ENCODE results near the gene EPB41.
A peak's percentile ranks its signal among the peaks of the same experiment; 100 is the strongest.
"Not testable (repeated sequence)": the region's sequence is repeated elsewhere in the genome, so short reads cannot be mapped to it uniquely, and the experiment has no call there.

EPB41 gene

GRCh38 chr1:28914228-28915030 is at the start of gene EPB41:
EPB41 (plus strand) TSS chr1:28914569; CDS start chr1:28987438, 72,869 bp downstream.
- Mint-ChIP-seq H3K4me1 (peaks cover 51% of the 10 kb centered on the region), H3K27me3 (no peaks in the 10 kb centered on the region), H3K4me3 (peak within 1 kb of the TSS; percentile 93)

GRCh38 chr1:28864695-28865094 is 49.7 kb upstream of the EPB41 start:
- H3K36me3 Mint-ChIP-seq (ENCODE audit: low read depth): no peaks in the 10 kb centered on the region
- ATAC-seq: no peak
- no peaks in the 10 kb centered on the region for H3K27me3 Mint-ChIP-seq
- no peak overlapping the region for H3K4me3 Mint-ChIP-seq
- H3K9me3 Mint-ChIP-seq: no peaks in the 10 kb centered on the region
- no peak for DNase-seq
- no peaks in the 10 kb centered on the region for H3K4me1 Mint-ChIP-seq
- no peak overlapping the region for H3K27ac Mint-ChIP-seq

More at GRCh38 chr1:28914228-28915030, at the start of gene EPB41:
- no peaks in the 10 kb centered on the region for H3K9me3 Mint-ChIP-seq
- H3K27ac Mint-ChIP-seq: peak within 1 kb of the TSS; percentile 91
- no peaks in the 10 kb centered on the region for H3K36me3 Mint-ChIP-seq (ENCODE audit: low read depth)
- ATAC-seq: peak; percentile 90
- peak; percentile 93 for DNase-seq

- Mint-ChIP-seq H3K4me3 (no peak overlapping the region), H3K27me3 (no peaks in the 10 kb centered on the region), H3K9me3 (no peaks in the 10 kb centered on the region), H3K36me3 (ENCODE audit: low read depth) (no peaks in the 10 kb centered on the region), H3K27ac (no peak overlapping the region), H3K4me1 (no peaks in the 10 kb centered on the region)
- ATAC-seq: no peak
- DNase-seq: no peak
Observed at GRCh38 chr1:28865997-28866650, 48.2 kb upstream of the EPB41 start.

DNA sequence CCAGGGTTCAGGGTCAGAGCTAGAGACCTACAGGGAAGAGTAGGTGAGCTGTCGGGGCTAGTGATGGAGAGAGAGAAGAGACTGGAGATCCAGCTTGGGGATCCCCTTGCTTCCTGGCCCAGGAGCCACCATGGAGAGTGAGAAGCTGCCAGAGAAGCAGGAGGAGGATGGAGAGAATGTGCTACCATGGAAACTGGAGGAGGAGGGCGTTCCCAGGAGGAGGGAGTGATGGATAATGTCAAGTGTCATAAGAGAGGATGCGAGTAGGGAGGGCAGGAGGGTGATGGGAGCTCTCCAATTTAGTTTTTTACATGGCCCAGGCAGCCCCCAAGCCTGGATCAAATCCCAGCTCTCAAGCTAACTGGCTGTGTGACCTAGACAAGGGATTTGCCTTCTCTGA is 46.5 kb upstream of the EPB41 start:
- Mint-ChIP-seq H3K27me3 (peaks cover 1% of the 10 kb centered on the region), H3K4me1 (no peaks in the 10 kb centered on the region), H3K4me3 (no peak overlapping the region), H3K27ac (no peak overlapping the region), H3K36me3 (ENCODE audit: low read depth) (no peaks in the 10 kb centered on the region), H3K9me3 (no peaks in the 10 kb centered on the region)
- DNase-seq: no peak
- ATAC-seq: no peak

DNA sequence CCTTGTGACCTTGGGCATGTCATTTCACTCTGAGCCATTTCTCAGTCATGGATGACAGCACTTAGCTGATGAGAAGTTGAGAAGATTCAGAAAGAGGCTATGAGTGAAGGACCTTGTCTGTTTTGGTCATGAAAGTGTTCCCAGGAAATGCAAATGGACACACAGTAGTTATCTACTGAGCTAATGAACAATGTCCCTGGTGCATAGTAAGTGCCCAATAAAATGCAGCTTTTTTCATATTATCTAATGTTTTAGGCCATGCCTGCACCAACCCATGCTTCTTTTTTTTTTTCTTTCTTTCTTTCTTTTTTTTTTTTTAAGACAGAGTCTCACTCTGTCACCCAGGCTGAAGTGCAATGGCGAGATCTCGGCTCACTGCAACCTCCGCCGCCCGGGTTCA is 44.4 kb upstream of the EPB41 start:
- Mint-ChIP-seq H3K4me3 (no peak overlapping the region), H3K9me3 (no peaks in the 10 kb centered on the region), H3K27ac (no peak overlapping the region), H3K36me3 (ENCODE audit: low read depth) (no peaks in the 10 kb centered on the region), H3K4me1 (no peaks in the 10 kb centered on the region), H3K27me3 (peaks cover 3% of the 10 kb centered on the region)
- no peak for ATAC-seq
- no peak for DNase-seq

DNA sequence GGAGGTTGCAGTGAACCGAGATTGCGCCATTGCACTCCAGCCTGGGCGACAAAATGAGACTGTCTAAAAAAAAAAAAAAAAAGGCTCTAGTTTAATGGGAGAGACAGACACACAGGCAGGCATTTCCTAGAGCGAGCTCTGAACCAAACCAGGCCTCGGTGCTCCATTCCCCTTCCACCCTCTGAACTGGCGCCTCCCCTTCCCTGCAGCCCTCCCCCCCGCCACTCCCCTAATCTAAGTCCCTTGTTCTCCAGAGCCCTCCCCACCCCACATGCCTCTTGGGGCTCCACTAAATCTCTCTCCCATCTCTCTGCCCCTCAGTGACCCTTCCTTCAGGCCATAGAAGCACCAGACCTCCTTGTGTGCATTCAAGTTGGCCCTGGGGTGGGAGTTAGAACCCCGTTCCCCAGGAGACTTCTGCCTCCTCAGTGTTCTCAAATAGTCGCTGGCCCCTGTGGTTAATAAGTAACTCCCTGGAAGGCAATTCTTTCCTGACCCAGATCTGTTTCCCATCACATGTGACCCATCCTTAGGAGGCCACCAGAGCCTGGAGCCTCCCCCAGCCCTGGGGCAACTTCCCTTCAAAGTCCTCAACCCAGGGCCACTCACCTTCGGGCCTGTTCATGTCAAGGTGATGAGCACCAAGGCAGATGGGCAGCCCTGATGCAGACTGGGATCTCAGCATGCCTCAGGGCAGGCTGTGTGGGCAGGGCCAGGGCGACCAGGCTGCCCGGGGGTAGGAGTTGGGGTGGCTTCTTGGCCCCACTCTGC is 42.6 kb upstream of the EPB41 start:
- Mint-ChIP-seq H3K27ac (no peak overlapping the region), H3K4me1 (peaks cover under 1% of the 10 kb centered on the region), H3K27me3 (peaks cover 8% of the 10 kb centered on the region), H3K9me3 (no peaks in the 10 kb centered on the region), H3K4me3 (no peak overlapping the region), H3K36me3 (ENCODE audit: low read depth) (no peaks in the 10 kb centered on the region)
- no peak for ATAC-seq
- no peak for DNase-seq

DNA sequence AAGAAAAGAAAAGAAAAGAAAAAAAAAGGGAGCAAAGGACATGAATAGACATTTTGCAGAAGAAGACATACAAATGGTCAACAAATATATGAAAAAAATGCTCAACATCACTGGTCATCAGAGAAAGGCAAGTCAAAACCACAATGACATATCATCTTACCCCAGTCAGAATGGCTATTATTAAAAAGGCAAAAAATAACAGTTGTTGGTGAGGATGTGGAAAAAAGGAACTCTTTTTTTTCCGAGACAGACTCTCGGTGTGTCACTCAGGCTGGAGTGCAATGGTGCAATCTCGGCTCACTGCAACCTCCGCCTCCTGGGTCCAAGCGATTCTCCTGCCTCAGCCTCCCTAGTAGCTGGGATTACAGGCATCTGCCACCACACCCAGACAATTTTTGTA is 39.2 kb upstream of the EPB41 start:
- ATAC-seq; H3K27me3 Mint-ChIP-seq; DNase-seq; H3K4me1 Mint-ChIP-seq; H3K9me3 Mint-ChIP-seq; H3K36me3 Mint-ChIP-seq (ENCODE audit: low read depth); H3K4me3 Mint-ChIP-seq; H3K27ac Mint-ChIP-seq: not testable (repeated sequence)

DNA sequence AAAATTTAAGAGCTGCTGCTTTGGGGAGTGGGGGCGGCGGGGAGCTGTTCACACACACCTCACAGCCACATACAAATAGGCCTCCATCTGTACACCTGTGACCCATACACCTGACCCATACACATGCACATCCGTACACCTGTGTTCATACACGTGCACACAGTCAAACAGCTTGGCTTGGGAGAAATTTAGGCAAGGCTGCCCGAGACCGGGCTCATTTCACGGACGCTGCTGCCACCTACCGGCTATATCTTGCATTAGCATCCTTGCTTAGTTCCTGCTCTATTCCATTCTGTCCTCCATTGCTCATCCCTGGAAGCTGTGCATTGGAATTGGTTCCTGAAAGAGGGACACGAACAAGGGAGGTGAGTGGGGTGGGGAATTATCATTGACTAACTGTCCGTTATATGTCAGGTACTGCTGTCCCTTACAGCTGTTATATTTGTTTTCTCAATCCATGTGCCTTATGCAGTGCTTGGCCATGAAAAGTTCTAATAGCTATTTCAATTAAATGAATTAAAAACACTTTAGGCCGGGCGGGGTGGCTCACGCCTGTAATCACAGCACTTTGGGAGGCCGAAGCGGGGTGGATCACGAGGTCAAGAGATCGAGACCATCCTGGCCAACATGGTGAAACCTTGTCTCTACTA is 37.1 kb upstream of the EPB41 start:
- Mint-ChIP-seq H3K4me3 (no peak overlapping the region), H3K4me1 (peaks cover 10% of the 10 kb centered on the region), H3K36me3 (ENCODE audit: low read depth) (no peaks in the 10 kb centered on the region), H3K27me3 (peaks cover 7% of the 10 kb centered on the region), H3K9me3 (no peaks in the 10 kb centered on the region), H3K27ac (no peak overlapping the region)
- DNase-seq: peak; percentile 78
- ATAC-seq: peak; percentile 69

DNA sequence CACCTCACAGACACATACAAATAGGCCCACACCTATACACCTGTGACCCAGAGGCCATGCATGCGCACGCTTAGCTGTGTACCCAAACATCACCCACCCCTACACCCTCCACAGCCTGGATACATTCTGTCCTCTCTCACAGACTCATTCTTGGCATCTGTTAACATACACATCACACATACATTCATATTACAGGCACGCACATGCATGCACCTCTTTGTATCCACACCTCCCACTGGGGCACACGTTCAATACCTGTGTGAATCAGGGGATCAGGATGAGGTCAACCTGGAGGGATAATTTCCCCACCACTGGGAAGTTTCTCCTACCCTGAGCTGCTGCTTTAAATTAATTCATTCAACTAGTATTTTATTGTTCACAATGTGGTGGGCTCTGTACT is 35.6 kb upstream of the EPB41 start:
- Mint-ChIP-seq H3K36me3 (ENCODE audit: low read depth) (no peaks in the 10 kb centered on the region), H3K9me3 (no peaks in the 10 kb centered on the region), H3K27ac (no peak overlapping the region), H3K4me3 (no peak overlapping the region), H3K4me1 (peaks cover 15% of the 10 kb centered on the region), H3K27me3 (peaks cover 5% of the 10 kb centered on the region)
- DNase-seq (no peak), ATAC-seq (no peak)

- no peak overlapping the region for H3K4me3 Mint-ChIP-seq
- peaks cover 38% of the 10 kb centered on the region for H3K4me1 Mint-ChIP-seq
- H3K27me3 Mint-ChIP-seq: no peaks in the 10 kb centered on the region
- H3K9me3 Mint-ChIP-seq: no peaks in the 10 kb centered on the region
- H3K27ac Mint-ChIP-seq: no peak overlapping the region
- ATAC-seq (peak; percentile 31), DNase-seq (peak; percentile 85)
- peaks cover 2% of the 10 kb centered on the region for H3K36me3 Mint-ChIP-seq (ENCODE audit: low read depth)
Observed at GRCh38 chr1:28882009-28882628, 32.2 kb upstream of the EPB41 start.

DNA sequence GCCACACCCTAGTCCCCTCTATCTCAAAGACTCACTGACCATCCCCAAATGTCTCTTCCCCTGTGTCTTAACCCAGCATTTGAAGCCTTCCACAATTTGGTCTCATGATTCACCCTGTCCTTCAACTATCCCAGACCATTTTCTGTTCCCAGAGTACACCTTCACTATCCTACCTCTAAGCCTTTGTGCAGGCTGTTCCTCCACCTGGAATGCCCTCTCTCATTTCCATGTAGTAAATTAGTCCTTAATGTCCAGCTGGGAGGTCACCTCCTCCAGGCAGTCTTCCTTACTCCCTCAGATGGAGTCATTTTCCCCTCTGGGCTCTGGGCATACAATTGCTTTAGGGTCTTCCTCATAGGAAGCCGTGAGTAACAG is 31.1 kb upstream of the EPB41 start:
- Mint-ChIP-seq H3K4me1 (peaks cover 41% of the 10 kb centered on the region), H3K4me3 (no peak overlapping the region), H3K27ac (no peak overlapping the region), H3K36me3 (ENCODE audit: low read depth) (peaks cover 2% of the 10 kb centered on the region), H3K27me3 (no peaks in the 10 kb centered on the region), H3K9me3 (no peaks in the 10 kb centered on the region)
- no peak for ATAC-seq
- no peak for DNase-seq

DNA sequence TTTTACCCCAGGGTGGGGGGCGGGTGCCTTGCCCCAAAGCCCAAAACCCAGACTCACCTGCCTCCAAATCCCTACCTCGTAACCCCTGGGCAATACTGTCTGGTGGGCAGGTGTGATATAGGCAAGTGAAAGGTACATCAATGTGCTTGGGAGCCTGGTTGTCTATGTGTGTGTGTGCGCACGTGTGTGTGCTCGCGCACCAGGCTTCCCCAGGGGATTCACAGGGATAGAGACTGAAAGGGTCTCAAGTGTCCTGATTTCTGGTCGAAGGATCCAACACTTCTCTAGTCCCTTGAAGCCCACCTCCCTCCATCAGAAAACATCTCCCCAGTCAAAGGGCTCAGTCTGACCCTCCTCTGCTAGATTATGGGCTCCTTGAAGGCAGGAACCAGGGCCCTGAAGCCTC is 28.9 kb upstream of the EPB41 start:
- Mint-ChIP-seq H3K9me3 (no peaks in the 10 kb centered on the region), H3K27me3 (no peaks in the 10 kb centered on the region), H3K36me3 (ENCODE audit: low read depth) (peaks cover 2% of the 10 kb centered on the region), H3K4me1 (peaks cover 49% of the 10 kb centered on the region), H3K27ac (peak overlapping the region; percentile 87), H3K4me3 (no peak overlapping the region)
- ATAC-seq: no peak
- DNase-seq: peak; percentile 9

DNA sequence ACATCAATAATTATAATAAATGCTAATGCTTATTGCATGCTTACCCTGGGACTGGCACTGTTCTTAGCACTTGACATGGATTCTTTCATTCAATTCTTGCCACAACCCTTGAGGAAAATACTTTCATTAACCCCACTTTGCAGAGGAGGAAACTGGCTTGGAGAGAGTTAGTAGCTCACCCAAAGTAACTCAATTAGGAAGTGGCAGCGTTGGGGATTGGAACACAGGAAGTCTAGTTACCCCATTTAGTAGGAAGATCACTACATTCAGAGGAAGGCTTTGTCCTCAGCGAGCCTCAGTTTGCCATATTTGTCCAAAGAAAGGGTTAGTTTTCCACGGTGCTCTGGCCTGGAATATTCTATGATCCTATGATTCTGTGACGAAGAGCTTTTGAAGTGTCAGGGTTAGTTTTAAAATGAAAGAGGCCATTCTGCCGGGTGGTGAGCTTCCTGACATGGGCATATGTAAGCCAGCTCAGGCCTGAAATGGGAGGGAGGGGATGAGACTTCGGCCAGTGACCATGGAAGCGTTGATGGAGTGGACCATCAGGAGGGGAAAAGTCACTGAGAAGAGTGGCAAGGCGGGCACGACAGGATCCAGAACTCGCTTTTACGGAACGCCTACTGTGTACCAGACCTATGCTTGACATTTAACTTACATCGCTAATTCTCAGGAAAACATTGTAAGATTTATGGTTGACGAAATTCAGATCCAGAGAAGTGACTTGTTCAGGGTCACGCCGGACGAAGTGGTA is 28.2 kb upstream of the EPB41 start:
- no peaks in the 10 kb centered on the region for H3K27me3 Mint-ChIP-seq
- peaks cover 2% of the 10 kb centered on the region for H3K36me3 Mint-ChIP-seq (ENCODE audit: low read depth)
- H3K4me3 Mint-ChIP-seq: peak overlapping the region; percentile 80
- no peak for ATAC-seq
- H3K27ac Mint-ChIP-seq: peak overlapping the region; percentile 87
- H3K4me1 Mint-ChIP-seq: peaks cover 49% of the 10 kb centered on the region
- peak; percentile 12 for DNase-seq
- H3K9me3 Mint-ChIP-seq: no peaks in the 10 kb centered on the region

Data from activated naive CD8-positive, alpha-beta T cell treated with anti-CD3 and anti-CD28 coated beads, Interleukin-2, amount 50 U/mL, for 24 hours (primary cell).